GM12878 (cell line): ENCODE measurements around the gene KCNK7. TPM values are rescaled to one million over a fixed set of nuclear protein-coding genes. Genes with fewer than 3 reads are reported as not detected.

Experiments
- ATAC-seq: fragments of 200-7000 bp; cut with Tn5 transposase; 3 replicates; pipeline ENCODE4 v1.9.1; 2020; ENCODE audit warnings: mild to moderate bottlenecking, moderate library complexity
- BruUV-seq: library from RNA; stranded (reverse); fragments of 400-500 nt; replicated peaks from 2 replicates; lab custom pipeline; 2021; lab: Mats Ljungman, UMichigan
- CTCF ChIA-PET: fragments of 300-600 bp; sonication (Branson Sonifier 250); formaldehyde crosslinking; extraction: SDS; loops from one replicate; lab custom pipeline; 2021; ENCODE audit warnings: inconsistent platforms; lab: Yijun Ruan, JAX
- POLR2A ChIA-PET: fragments of 350-600 bp; formaldehyde crosslinking; extraction: SDS; loops from one replicate; lab custom pipeline; 2021; ENCODE audit warnings: inconsistent platforms; lab: Charles Lee
- RAD21 ChIA-PET: fragments of 300-600 bp; sonication (Branson Sonifier 250); formaldehyde crosslinking; loops from one replicate; lab custom pipeline; 2023; ENCODE audit warnings: antibody characterized with exemption; ENCODE audit not compliant: unreplicated experiment; lab: Charles Lee
- SMC1A ChIA-PET: fragments of 300-600 bp; sonication (Branson Sonifier 250); formaldehyde crosslinking; loops from one replicate; lab custom pipeline; 2023; ENCODE audit not compliant: unreplicated experiment, uncharacterized antibody; lab: Charles Lee
- DNase-seq: peaks from one replicate; pipeline ENCODE4 v3.0.0-alpha.2; 2011; ENCODE audit warnings: low read depth, low spot score
- FAIRE-seq: peaks from 3 replicates; lab custom pipeline; 2011; peaks lifted over from hg19 to GRCh38; lab: Jason Lieb, UNC
- H2AFZ ChIP-seq: 2 replicates; pipeline ENCODE4 v1.6.0; 2011; ENCODE audit warnings: low read depth, low read length, control low read depth; ENCODE audit not compliant: control insufficient read depth
- H3K27ac ChIP-seq: 2 replicates; pipeline ENCODE4 v1.5.1; 2011; ENCODE audit warnings: control low read depth; ENCODE audit not compliant: control insufficient read depth, insufficient read depth
- H3K27me3 ChIP-seq, 2 experiments: replicated peaks in 1 of 2; 2 replicates each; pipeline versions ENCODE4 v1.6.0 to v1.6.1; 2011; ENCODE audit warnings: low read length in 1 of 2; ENCODE audit not compliant: control insufficient read depth in 2 of 2, insufficient read depth in 2 of 2
- H3K36me3 ChIP-seq, 2 experiments: 2 replicates each; pipeline ENCODE4 v1.5.1; 2011; ENCODE audit warnings: low read length in 1 of 2; ENCODE audit not compliant: control insufficient read depth in 2 of 2, insufficient read depth in 2 of 2
- H3K4me1 ChIP-seq: 2 replicates; pipeline ENCODE4 v1.6.1; 2011; ENCODE audit warnings: mild to moderate bottlenecking, low read length, moderate library complexity, mixed read lengths; ENCODE audit not compliant: control insufficient read depth, insufficient read depth
- H3K4me2 ChIP-seq: 2 replicates; pipeline ENCODE4 v1.6.0; 2011; ENCODE audit warnings: control low read depth; ENCODE audit not compliant: control insufficient read depth, insufficient read depth
- H3K4me3 ChIP-seq: fragments of 200-600 bp; sonication (generic); 2 replicates; pipeline ENCODE4 v1.5.1; 2016
- H3K79me2 ChIP-seq: 2 replicates; pipeline ENCODE4 v1.6.0; 2011; ENCODE audit warnings: low read length; ENCODE audit not compliant: control insufficient read depth, insufficient read depth
- H3K9ac ChIP-seq: 2 replicates; pipeline ENCODE4 v1.8.0; 2011; ENCODE audit warnings: low read length, control low read depth, mixed read lengths; ENCODE audit not compliant: control insufficient read depth, insufficient read depth
- H3K9me3 ChIP-seq: replicated peaks from 3 replicates; pipeline ENCODE4 v1.5.1; 2011; ENCODE audit warnings: mild to moderate bottlenecking, low read length; ENCODE audit not compliant: control insufficient read depth, insufficient read depth
- H4K20me1 ChIP-seq: 2 replicates; pipeline ENCODE4 v1.6.0; 2011; ENCODE audit not compliant: control insufficient read depth, insufficient read depth
- CREM ChIP-seq: IDR thresholded peaks from 2 replicates; pipeline ENCODE4 v1.6.1; 2014; ENCODE audit warnings: antibody characterized with exemption, low read depth
- EED ChIP-seq: sonication (generic); IDR thresholded peaks from 2 replicates; pipeline ENCODE4 v1.6.1; 2016; ENCODE audit warnings: antibody characterized with exemption, low read depth
- FOXM1 ChIP-seq: IDR thresholded peaks from 2 replicates; pipeline ENCODE4 v1.6.1; 2012; ENCODE audit warnings: low read depth, mild to moderate bottlenecking, inconsistent platforms, low read length, moderate library complexity
- IRF4 ChIP-seq: IDR thresholded peaks from 2 replicates; pipeline ENCODE4 v1.6.1; 2011; ENCODE audit warnings: low read depth, low read length
- MEF2A ChIP-seq: IDR thresholded peaks from 2 replicates; pipeline ENCODE4 v1.6.1; 2011; ENCODE audit warnings: low read depth, mild to moderate bottlenecking, low read length, moderate library complexity; ENCODE audit not compliant: insufficient read depth
- RCOR1 ChIP-seq: conservative IDR thresholded peaks from 2 replicates; pipeline ENCODE4 v1.6.1; 2012; ENCODE audit warnings: low read depth, low read length, improper control_type of control experiment
- SP1 ChIP-seq: IDR thresholded peaks from one replicate; pipeline ENCODE4 v1.6.1; 2011; ENCODE audit warnings: low read depth, low read length
- TBL1XR1 ChIP-seq: IDR thresholded peaks from 2 replicates; pipeline ENCODE4 v1.6.1; 2012; ENCODE audit warnings: low read depth, low read length, improper control_type of control experiment
- TCF3 ChIP-seq: IDR thresholded peaks from 2 replicates; pipeline ENCODE4 v1.6.1; 2012; ENCODE audit warnings: low read depth, mild to moderate bottlenecking, low read length, borderline replicate concordance; ENCODE audit not compliant: insufficient read depth
- WRNIP1 ChIP-seq: IDR thresholded peaks from 2 replicates; pipeline ENCODE4 v1.6.1; 2011; ENCODE audit warnings: low read depth, low read length, improper control_type of control experiment, borderline replicate concordance
- WGBS: methylation state at CpG from one replicate; pipeline ENCODE4 v1.1.6; 2016; ENCODE audit warnings: low lambda C conversion rate; ENCODE audit not compliant: insufficient replicate concordance, insufficient coverage; ENCODE audit errors: missing lambda C conversion rate; 5-methylcytosine and 5-hydroxymethylcytosine counted together
- in situ Hi-C: fragments of 300-500 bp; cut with MboI; formaldehyde crosslinking; loops from 9 replicates; pipeline ENCODE4 v1.14.3; 2018; ENCODE audit warnings: mixed read lengths
- intact Hi-C: fragments of 100-400 bp; cut with micrococcal nuclease; formaldehyde crosslinking; loops from one replicate; pipeline ENCODE4 v1.14.2; 2022; ENCODE audit not compliant: unreplicated experiment
- polyA plus RNA-seq, 11 experiments: library from polyadenylated mRNA; depleted of rRNA in 4 of 11; unstranded in 6 of 11; stranded (reverse) in 5 of 11; fragments of >200 nt; fragmentation: Nextera tagmentation in 4 of 11; fragmentation: Illumina TruSeq in 1 of 11; extraction: Ambion mirVana in 4 of 11; extraction: Trizol in 1 of 11; gene quantifications; 1 replicate in 1 of 11; 2 replicates in 10 of 11; pipeline versions ENCODE4 v1.2.1 to v1.2.3, GENCODE V29; 2011 to 2016; ENCODE audit warnings: inconsistent platforms in 2 of 11, missing spikeins in 2 of 11, low read depth in 1 of 11
- total RNA-seq, 4 experiments: library from RNA; depleted of rRNA in 3 of 4; stranded (reverse); fragments of >200 nt in 3 of 4; fragmentation: Illumina TruSeq in 1 of 4; extraction: Trizol in 1 of 4; gene quantifications; 2 replicates each; pipeline versions ENCODE4 v1.2.1 to v1.2.3, GENCODE V29; 2013 to 2021
- TF ChIP-seq, protein P1 (sequence below): fragments of 450-650 bp; IDR thresholded peaks from 2 replicates; pipeline ENCODE4 v1.6.1; 2017; ENCODE audit warnings: low read depth, mild to moderate bottlenecking, moderate library complexity
- TF ChIP-seq, protein P2 (sequence below), 3 experiments: IDR thresholded peaks in 2 of 3; conservative IDR thresholded peaks in 1 of 3; 2 replicates each; pipeline ENCODE4 v1.5.1; 2011; ENCODE audit warnings: low read depth in 3 of 3, low read length in 3 of 3, mild to moderate bottlenecking in 3 of 3, control low read depth in 2 of 3, moderate library complexity in 2 of 3, inconsistent platforms in 1 of 3, mixed read lengths in 1 of 3; ENCODE audit not compliant: control insufficient read depth in 2 of 3, insufficient read depth in 1 of 3; ENCODE audit errors: extremely low read depth in 1 of 3

KCNK7 gene
- total and polyA plus RNA-seq, 10 of the 15 experiments (the other 5 are each of a cell fraction or from before 2014, with no cell fraction given) = 0.11 to 0.54 (median 0.23) TPM; not detected in 7

DNA sequence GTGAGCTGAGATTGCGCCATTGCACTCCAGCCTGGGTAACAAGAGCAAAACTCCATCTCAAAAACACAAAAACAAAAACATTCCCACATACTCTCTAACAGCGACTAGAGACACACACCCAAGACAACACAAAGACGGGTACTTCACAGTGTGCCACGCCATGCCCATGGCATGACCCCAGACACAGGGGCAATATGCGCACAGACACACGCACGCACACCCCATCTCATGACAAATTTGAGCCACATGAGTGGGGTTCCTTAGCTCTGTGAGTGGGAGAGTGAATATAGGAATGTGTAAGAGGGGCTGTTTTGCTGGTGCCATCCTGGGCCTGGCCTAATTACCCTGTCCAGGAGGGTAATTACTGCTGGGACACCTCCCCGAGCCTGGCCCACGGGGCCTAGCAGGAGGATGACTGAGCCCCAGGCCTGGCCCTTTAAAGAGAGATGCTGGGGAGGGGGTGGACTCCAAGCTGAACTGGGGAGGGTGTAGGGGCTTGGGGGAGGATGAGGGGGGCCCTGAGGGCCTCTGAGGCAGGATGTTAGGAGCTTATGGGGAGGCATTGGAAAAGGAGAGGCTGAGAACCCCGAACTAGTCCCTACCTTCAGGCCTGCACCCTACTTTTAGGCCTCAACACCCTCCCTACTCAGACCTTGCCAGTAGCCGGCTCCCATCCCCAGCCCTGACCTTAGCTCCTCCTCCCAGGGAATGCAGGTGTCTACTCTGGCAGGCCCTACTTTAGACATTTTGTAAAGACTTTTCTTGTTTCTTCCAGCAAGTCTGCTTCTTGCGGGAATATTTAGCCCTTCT is 38.9 kb downstream of the KCNK7 start:
- in situ Hi-C loops = no loop called here
- ChIA-PET POLR2A (interaction anchor here (0.9 kb wide), 1 partner anchor 38 kb away, joined by 4 read pairs; no protein-coding TSS in a partner anchor), SMC1A (interaction anchor here (0.6 to 1.1 kb wide), 2 partner anchors 10 to 333 kb away, joined by 3 read pairs; no protein-coding TSS in a partner anchor), RAD21 (interaction anchor here (1.1 kb wide), 1 partner anchor 16 kb away, joined by 3 read pairs; no protein-coding TSS in a partner anchor), CTCF (no interaction called here)
- 0 out of 2 replicates have a peak, but pooled peaks cover 2% of the 10 kb centered on the region for H3K4me1 ChIP-seq
- no peak overlapping the region for H2AFZ ChIP-seq
- H3K36me3 ChIP-seq = no peaks in the 10 kb centered on the region
- H4K20me1 ChIP-seq = no peaks in the 10 kb centered on the region
- H3K9ac ChIP-seq = no peak overlapping the region; the same call in 1 of the 2 replicates
- no peak overlapping the region for H3K4me3 ChIP-seq
- no peak for FAIRE-seq
- no peaks in the 10 kb centered on the region; a peak in 2 of 4 replicates for H3K27me3 ChIP-seq
- no peaks in the 10 kb centered on the region for H3K9me3 ChIP-seq
- no peak overlapping the region for H3K27ac ChIP-seq
- no TSS peak for BruUV-seq
- DNase-seq = no peak
- H3K4me2 ChIP-seq = no peak overlapping the region
- no peaks in the 10 kb centered on the region for H3K79me2 ChIP-seq
- ATAC-seq = no peak
- intact Hi-C loops = no loop called here
- TF ChIP-seq WRNIP1 (no peak), RCOR1 (no peak), CREM (no peak), EED (no peak), TCF3 (no peak), IRF4 (no peak), TBL1XR1 (no peak), MEF2A (no peak), SP1 (no peak), FOXM1 (no peak)
- TF ChIP-seq, protein P1, sequence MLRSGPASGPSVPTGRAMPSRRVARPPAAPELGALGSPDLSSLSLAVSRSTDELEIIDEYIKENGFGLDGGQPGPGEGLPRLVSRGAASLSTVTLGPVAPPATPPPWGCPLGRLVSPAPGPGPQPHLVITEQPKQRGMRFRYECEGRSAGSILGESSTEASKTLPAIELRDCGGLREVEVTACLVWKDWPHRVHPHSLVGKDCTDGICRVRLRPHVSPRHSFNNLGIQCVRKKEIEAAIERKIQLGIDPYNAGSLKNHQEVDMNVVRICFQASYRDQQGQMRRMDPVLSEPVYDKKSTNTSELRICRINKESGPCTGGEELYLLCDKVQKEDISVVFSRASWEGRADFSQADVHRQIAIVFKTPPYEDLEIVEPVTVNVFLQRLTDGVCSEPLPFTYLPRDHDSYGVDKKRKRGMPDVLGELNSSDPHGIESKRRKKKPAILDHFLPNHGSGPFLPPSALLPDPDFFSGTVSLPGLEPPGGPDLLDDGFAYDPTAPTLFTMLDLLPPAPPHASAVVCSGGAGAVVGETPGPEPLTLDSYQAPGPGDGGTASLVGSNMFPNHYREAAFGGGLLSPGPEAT = no peak
- TF ChIP-seq, protein P2, sequence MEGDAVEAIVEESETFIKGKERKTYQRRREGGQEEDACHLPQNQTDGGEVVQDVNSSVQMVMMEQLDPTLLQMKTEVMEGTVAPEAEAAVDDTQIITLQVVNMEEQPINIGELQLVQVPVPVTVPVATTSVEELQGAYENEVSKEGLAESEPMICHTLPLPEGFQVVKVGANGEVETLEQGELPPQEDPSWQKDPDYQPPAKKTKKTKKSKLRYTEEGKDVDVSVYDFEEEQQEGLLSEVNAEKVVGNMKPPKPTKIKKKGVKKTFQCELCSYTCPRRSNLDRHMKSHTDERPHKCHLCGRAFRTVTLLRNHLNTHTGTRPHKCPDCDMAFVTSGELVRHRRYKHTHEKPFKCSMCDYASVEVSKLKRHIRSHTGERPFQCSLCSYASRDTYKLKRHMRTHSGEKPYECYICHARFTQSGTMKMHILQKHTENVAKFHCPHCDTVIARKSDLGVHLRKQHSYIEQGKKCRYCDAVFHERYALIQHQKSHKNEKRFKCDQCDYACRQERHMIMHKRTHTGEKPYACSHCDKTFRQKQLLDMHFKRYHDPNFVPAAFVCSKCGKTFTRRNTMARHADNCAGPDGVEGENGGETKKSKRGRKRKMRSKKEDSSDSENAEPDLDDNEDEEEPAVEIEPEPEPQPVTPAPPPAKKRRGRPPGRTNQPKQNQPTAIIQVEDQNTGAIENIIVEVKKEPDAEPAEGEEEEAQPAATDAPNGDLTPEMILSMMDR (IDR thresholded peaks at IDR 0.05 in 2 of 3, conservative IDR thresholded peaks at IDR 0.05 in 1 of 3; ENCODE audit: control insufficient read depth in 2 of 3, extremely low read depth in 1 of 3, insufficient read depth in 1 of 3, low read depth in 3 of 3, low read length in 3 of 3) = no peak
- WGBS = 80% methylated on average over 12 of the region's 12 CpGs
